ENCODE data around the gene TMPRSS9. TPM values are rescaled to one million over a fixed set of nuclear protein-coding genes. Genes with fewer than 3 reads are reported as not detected.
"Not testable (repeated sequence)": the region's sequence is repeated elsewhere in the genome, so short reads cannot be mapped to it uniquely, and the experiment has no call there.

TMPRSS9 gene
- total RNA-seq, 1 experiment from 2014 or later = not detected

DNA sequence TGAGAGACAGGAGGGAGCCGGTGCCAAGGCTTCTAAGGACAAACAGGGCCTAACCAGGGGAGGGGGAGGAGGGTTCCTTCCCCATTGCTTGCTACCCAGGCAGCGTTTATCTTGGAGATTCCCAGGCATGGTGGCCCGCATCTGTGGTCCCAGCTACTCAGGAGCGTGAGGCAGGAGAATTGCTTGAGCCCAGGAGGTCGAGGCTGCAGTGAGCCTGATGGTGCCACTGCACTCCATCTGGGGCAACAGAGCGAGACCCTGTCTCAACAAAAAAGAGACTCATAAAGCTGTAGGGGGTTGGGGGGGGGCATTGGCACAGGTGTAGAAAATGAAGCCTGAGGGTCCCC lies 55.9 kb downstream of the TMPRSS9 start:
- Mint-ChIP-seq H3K27ac (ENCODE audit: unreplicated experiment) (no peak overlapping the region), H3K4me1 (ENCODE audit: low read depth, unreplicated experiment) (no peaks in the 10 kb centered on the region), H3K9me3 (ENCODE audit: low read depth, unreplicated experiment) (no peaks in the 10 kb centered on the region), H3K4me3 (ENCODE audit: low read depth, unreplicated experiment) (no peak overlapping the region), H3K27me3 (ENCODE audit: unreplicated experiment) (no peaks in the 10 kb centered on the region), H3K36me3 (ENCODE audit: insufficient read depth, unreplicated experiment) (peaks cover 9% of the 10 kb centered on the region)
- intact Hi-C loops (cut with micrococcal nuclease; ENCODE audit: unreplicated experiment) = no loop called here
- CTCF ChIA-PET = no interaction called here
- DNase-seq = no peak
- BruUV-seq (replicated peaks) = no TSS peak
- TF ChIP-seq, protein P1, sequence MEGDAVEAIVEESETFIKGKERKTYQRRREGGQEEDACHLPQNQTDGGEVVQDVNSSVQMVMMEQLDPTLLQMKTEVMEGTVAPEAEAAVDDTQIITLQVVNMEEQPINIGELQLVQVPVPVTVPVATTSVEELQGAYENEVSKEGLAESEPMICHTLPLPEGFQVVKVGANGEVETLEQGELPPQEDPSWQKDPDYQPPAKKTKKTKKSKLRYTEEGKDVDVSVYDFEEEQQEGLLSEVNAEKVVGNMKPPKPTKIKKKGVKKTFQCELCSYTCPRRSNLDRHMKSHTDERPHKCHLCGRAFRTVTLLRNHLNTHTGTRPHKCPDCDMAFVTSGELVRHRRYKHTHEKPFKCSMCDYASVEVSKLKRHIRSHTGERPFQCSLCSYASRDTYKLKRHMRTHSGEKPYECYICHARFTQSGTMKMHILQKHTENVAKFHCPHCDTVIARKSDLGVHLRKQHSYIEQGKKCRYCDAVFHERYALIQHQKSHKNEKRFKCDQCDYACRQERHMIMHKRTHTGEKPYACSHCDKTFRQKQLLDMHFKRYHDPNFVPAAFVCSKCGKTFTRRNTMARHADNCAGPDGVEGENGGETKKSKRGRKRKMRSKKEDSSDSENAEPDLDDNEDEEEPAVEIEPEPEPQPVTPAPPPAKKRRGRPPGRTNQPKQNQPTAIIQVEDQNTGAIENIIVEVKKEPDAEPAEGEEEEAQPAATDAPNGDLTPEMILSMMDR (IDR thresholded peaks at IDR 0.05; ENCODE audit: unreplicated experiment) = no peak

DNA sequence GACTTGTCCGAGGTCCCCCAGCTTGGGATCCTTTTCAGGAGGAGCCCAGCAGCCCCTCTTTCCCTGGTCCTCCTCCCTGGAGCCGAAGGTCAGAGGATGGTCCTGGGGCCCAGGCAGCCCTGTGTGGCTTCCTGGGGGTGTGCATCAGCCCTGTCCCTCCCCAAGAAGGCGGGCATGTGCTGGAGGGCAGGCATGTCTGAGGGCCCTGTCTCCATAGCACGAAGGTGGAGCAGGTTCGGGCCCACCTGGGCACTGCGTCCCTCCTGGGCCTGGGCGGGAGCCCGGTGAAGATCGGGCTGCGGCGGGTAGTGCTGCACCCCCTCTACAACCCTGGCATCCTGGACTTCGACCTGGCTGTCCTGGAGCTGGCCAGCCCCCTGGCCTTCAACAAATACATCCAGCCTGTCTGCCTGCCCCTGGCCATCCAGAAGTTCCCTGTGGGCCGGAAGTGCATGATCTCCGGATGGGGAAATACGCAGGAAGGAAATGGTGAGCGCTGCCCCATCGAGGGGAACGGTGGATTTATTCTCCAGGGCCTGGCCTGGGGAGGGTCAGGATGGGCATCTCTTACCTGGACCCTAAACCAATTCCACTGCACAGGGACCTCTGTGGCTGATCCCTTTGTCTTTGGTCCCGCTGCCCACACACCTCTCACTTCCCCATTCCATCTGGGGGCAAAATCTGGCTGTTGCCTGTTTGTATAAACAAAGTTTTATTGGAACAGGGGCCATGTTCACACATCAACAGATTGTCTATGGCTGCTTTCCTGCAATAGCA lies 56.4 kb downstream of the TMPRSS9 start:
- CTCF ChIA-PET = no interaction called here
- no peak for DNase-seq
- no peak overlapping the region for H3K27ac Mint-ChIP-seq (ENCODE audit: unreplicated experiment)
- H3K4me1 Mint-ChIP-seq (ENCODE audit: low read depth, unreplicated experiment) = no peaks in the 10 kb centered on the region
- no peaks in the 10 kb centered on the region for H3K27me3 Mint-ChIP-seq (ENCODE audit: unreplicated experiment)
- intact Hi-C loops (cut with micrococcal nuclease; ENCODE audit: unreplicated experiment) = no loop called here
- H3K9me3 Mint-ChIP-seq (ENCODE audit: low read depth, unreplicated experiment) = no peaks in the 10 kb centered on the region
- no peak overlapping the region for H3K4me3 Mint-ChIP-seq (ENCODE audit: low read depth, unreplicated experiment)
- H3K36me3 Mint-ChIP-seq (ENCODE audit: insufficient read depth, unreplicated experiment) = peaks cover 9% of the 10 kb centered on the region
- BruUV-seq (replicated peaks) = no TSS peak
- TF ChIP-seq, protein P1 (IDR thresholded peaks at IDR 0.05; ENCODE audit: unreplicated experiment) = no peak

GRCh38 chr19:2417436-2417835 lies 57.4 kb downstream of the TMPRSS9 start:
- H3K36me3 Mint-ChIP-seq (ENCODE audit: insufficient read depth, unreplicated experiment); H3K4me1 Mint-ChIP-seq (ENCODE audit: low read depth, unreplicated experiment); H3K9me3 Mint-ChIP-seq (ENCODE audit: low read depth, unreplicated experiment); CTCF ChIA-PET; H3K4me3 Mint-ChIP-seq (ENCODE audit: low read depth, unreplicated experiment); BruUV-seq (replicated peaks); DNase-seq; H3K27me3 Mint-ChIP-seq (ENCODE audit: unreplicated experiment); H3K27ac Mint-ChIP-seq (ENCODE audit: unreplicated experiment); intact Hi-C loops (cut with micrococcal nuclease; ENCODE audit: unreplicated experiment): not testable (repeated sequence)

DNA sequence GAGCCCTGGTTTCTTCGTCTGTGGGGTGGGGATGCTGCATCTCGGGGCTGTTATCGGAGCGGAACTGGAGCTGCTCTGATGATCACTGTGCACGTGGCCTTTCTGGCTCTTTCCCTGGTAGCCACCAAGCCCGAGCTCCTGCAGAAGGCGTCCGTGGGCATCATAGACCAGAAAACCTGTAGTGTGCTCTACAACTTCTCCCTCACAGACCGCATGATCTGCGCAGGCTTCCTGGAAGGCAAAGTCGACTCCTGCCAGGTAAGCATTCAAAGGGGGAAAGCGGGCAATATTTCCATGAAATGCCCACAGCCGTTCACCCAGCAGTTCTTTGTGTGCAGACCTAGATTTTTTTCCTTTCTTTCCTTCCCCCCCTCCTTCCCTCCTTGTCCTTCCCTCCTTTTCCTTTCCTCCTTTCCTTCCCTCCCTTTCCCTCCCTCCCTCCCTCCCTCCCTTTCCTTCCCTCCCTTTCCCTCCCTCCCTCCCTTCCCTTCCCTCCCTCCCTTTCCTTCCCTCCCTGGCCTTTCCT lies 57.9 kb downstream of the TMPRSS9 start:
- BruUV-seq (replicated peaks) = no TSS peak
- no peak overlapping the region for H3K4me3 Mint-ChIP-seq (ENCODE audit: low read depth, unreplicated experiment)
- H3K36me3 Mint-ChIP-seq (ENCODE audit: insufficient read depth, unreplicated experiment) = peaks cover 2% of the 10 kb centered on the region
- H3K4me1 Mint-ChIP-seq (ENCODE audit: low read depth, unreplicated experiment) = no peaks in the 10 kb centered on the region
- CTCF ChIA-PET = no interaction called here
- intact Hi-C loops (cut with micrococcal nuclease; ENCODE audit: unreplicated experiment) = no loop called here
- no peaks in the 10 kb centered on the region for H3K27me3 Mint-ChIP-seq (ENCODE audit: unreplicated experiment)
- DNase-seq = no peak
- H3K27ac Mint-ChIP-seq (ENCODE audit: unreplicated experiment) = no peak overlapping the region
- TF ChIP-seq, protein P1 (IDR thresholded peaks at IDR 0.05; ENCODE audit: unreplicated experiment) = no peak
- no peaks in the 10 kb centered on the region for H3K9me3 Mint-ChIP-seq (ENCODE audit: low read depth, unreplicated experiment)

DNA sequence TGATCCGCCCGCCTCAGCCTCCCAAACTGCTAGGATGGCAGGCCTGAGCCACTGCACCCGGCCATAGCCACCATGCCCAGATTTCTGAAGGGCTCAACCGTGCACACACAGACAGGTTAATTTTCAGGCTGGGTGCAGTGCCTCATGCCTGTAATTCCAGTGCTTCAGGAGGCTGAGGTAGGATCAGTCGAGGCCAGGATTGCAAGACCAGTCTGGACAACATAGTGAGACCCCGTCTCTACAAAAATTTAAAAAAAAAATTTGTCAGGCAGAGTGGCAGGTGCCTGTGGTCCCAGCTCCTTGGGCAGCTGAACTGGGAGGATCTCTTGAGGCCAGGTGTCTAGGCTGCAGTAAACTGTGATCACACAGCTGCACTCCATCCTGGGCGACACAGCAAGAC lies 59.7 kb downstream of the TMPRSS9 start:
- intact Hi-C loops (cut with micrococcal nuclease; ENCODE audit: unreplicated experiment) = no loop called here
- Mint-ChIP-seq H3K4me1 (ENCODE audit: low read depth, unreplicated experiment) (no peaks in the 10 kb centered on the region), H3K36me3 (ENCODE audit: insufficient read depth, unreplicated experiment) (no peaks in the 10 kb centered on the region), H3K4me3 (ENCODE audit: low read depth, unreplicated experiment) (no peak overlapping the region), H3K9me3 (ENCODE audit: low read depth, unreplicated experiment) (no peaks in the 10 kb centered on the region), H3K27me3 (ENCODE audit: unreplicated experiment) (no peaks in the 10 kb centered on the region), H3K27ac (ENCODE audit: unreplicated experiment) (no peak overlapping the region)
- CTCF ChIA-PET = no interaction called here
- no TSS peak for BruUV-seq (replicated peaks)
- no peak for DNase-seq
- TF ChIP-seq, protein P1 (IDR thresholded peaks at IDR 0.05; ENCODE audit: unreplicated experiment) = no peak
